DND-41 (cell line): ENCODE data around the gene CPE.

ENCODE experiments used
- EZH2 ChIP-seq: IDR thresholded peaks from 3 replicates; pipeline ENCODE4 v1.6.1; 2012; ENCODE audit warnings: borderline replicate concordance, low read depth, mild to moderate bottlenecking, moderate library complexity, low read length, inconsistent platforms; ENCODE audit not compliant: severe bottlenecking
- TF ChIP-seq, protein P1 (sequence below): IDR thresholded peaks from 2 replicates; pipeline ENCODE4 v1.5.1; 2012; ENCODE audit warnings: borderline replicate concordance, low read length, moderate library complexity, mild to moderate bottlenecking; ENCODE audit not compliant: poor library complexity, severe bottlenecking; ENCODE audit errors: extremely low read depth

GRCh38 chr4:165367040-165367439 lies 11.8 kb upstream of the CPE start:
- TF ChIP-seq, protein P1, sequence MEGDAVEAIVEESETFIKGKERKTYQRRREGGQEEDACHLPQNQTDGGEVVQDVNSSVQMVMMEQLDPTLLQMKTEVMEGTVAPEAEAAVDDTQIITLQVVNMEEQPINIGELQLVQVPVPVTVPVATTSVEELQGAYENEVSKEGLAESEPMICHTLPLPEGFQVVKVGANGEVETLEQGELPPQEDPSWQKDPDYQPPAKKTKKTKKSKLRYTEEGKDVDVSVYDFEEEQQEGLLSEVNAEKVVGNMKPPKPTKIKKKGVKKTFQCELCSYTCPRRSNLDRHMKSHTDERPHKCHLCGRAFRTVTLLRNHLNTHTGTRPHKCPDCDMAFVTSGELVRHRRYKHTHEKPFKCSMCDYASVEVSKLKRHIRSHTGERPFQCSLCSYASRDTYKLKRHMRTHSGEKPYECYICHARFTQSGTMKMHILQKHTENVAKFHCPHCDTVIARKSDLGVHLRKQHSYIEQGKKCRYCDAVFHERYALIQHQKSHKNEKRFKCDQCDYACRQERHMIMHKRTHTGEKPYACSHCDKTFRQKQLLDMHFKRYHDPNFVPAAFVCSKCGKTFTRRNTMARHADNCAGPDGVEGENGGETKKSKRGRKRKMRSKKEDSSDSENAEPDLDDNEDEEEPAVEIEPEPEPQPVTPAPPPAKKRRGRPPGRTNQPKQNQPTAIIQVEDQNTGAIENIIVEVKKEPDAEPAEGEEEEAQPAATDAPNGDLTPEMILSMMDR, result no peak
- no peak for TF ChIP-seq EZH2
